Lung (tissue), 12 donors: ENCODE data around the gene STAC3. TPM values are rescaled to one million over a fixed set of nuclear protein-coding genes. Genes with fewer than 3 reads are reported as not detected.

Experiments
- ATAC-seq: fragments of 200-7000 bp; cut with Tn5 transposase; one replicate; pipeline ENCODE4 v1.9.1; 2020; ENCODE audit warnings: moderate number of reproducible peaks; ENCODE audit not compliant: insufficient read depth, low FRiP score
- DNase-seq, 3 donors: peaks; one replicate each; pipeline ENCODE4 v3.0.0-alpha.2; 2013 to 2017
- H3K27ac ChIP-seq, 2 donors: one replicate each; pipeline ENCODE4 v1.5.1; 2013; ENCODE audit warnings: mild to moderate bottlenecking in 2 of 2, moderate library complexity in 2 of 2, control low read depth in 1 of 2, inconsistent platforms in 1 of 2, low read depth in 1 of 2, low read length in 1 of 2
- H3K27me3 ChIP-seq, 3 donors: one replicate each; pipeline ENCODE4 v1.5.1; 2013; ENCODE audit warnings: low read length in 2 of 3; ENCODE audit not compliant: control insufficient read depth in 3 of 3, insufficient read depth in 3 of 3
- H3K36me3 ChIP-seq, 4 donors: one replicate each; pipeline ENCODE4 v1.5.1; 2013; ENCODE audit warnings: low read length in 4 of 4, mild to moderate bottlenecking in 1 of 4, moderate library complexity in 1 of 4; ENCODE audit not compliant: control insufficient read depth in 4 of 4, insufficient read depth in 4 of 4
- H3K4me1 ChIP-seq, 5 donors: one replicate each; pipeline ENCODE4 v1.5.1; 2013; ENCODE audit warnings: low read length in 5 of 5, mild to moderate bottlenecking in 2 of 5, moderate library complexity in 1 of 5; ENCODE audit not compliant: control insufficient read depth in 5 of 5, insufficient read depth in 5 of 5
- H3K4me3 ChIP-seq: one replicate; pipeline ENCODE4 v1.5.1; 2013; ENCODE audit warnings: mild to moderate bottlenecking, control low read depth, moderate library complexity
- H3K9ac ChIP-seq, 2 donors: one replicate each; pipeline ENCODE4 v1.5.1; 2013; ENCODE audit warnings: low read length in 2 of 2, control low read depth in 1 of 2; ENCODE audit not compliant: insufficient read depth in 1 of 2
- H3K9me3 ChIP-seq, 4 donors: one replicate each; pipeline ENCODE4 v1.5.1; 2013; ENCODE audit warnings: low read length in 3 of 4, mild to moderate bottlenecking in 1 of 4, moderate library complexity in 1 of 4; ENCODE audit not compliant: control insufficient read depth in 4 of 4, insufficient read depth in 3 of 4
- CTCF ChIP-seq: IDR thresholded peaks from 2 replicates; pipeline ENCODE4 v1.5.1; 2012; ENCODE audit warnings: mild to moderate bottlenecking; ENCODE audit errors: control extremely low read depth, extremely low read depth
- WGBS, 2 donors: extraction: QIAGEN DNeasy Blood & Tissue Kit; methylation state at CpG; one replicate each; pipeline ENCODE4 v1.1.7; 2013; 5-methylcytosine and 5-hydroxymethylcytosine counted together
- polyA plus RNA-seq, 2 donors: library from polyadenylated mRNA; stranded (reverse); fragments of 200-250 nt; gene quantifications; one replicate each; pipeline ENCODE4 v1.2.1, GENCODE V29; 2013
- total RNA-seq, 2 donors: library from RNA; depleted of rRNA in 1 of 2; stranded (reverse); fragments of >200 nt in 1 of 2; gene quantifications; one replicate each; pipeline ENCODE4 v1.2.1, GENCODE V29; 2014 to 2021
- donor health status: control.
- donor health status: control.
- donor health status: Bipolar disorder and iron deficiency.
- donor health status: healthy.
- donor health status: DM: yes; HTN: yes; CAD: no.

STAC3 gene
- total and polyA plus RNA-seq, 4 donors: 1.7 to 7.4 (median 6.4) TPM

- Histone ChIP-seq H3K4me1 (peaks cover 0 to 25% (median 12%) of the 10 kb centered on the region in 5 donors), H3K36me3 (peaks cover 0 to 7% (median 2%) of the 10 kb centered on the region in 4 donors), H3K9ac (no peak overlapping the region), H3K27me3 (peaks cover 5 to 58% (median 52%) of the 10 kb centered on the region in 3 donors), H3K27ac (no peak overlapping the region), H3K4me3 (no peak overlapping the region), H3K9me3 (peaks cover 0 to 6% (median 0%) of the 10 kb centered on the region in 4 donors)
- TF ChIP-seq CTCF: no peak
- 7 to 14% methylated on average over 30 to 35 of the region's 35 CpGs for WGBS, 2 donors
- DNase-seq (no peak), ATAC-seq (no peak)
These were observed 24.2 kb downstream of the STAC3 start for GRCh38 chr12:57226588-57227314.

- Histone ChIP-seq H3K27ac (no peak overlapping the region), H3K9me3 (peaks cover 0 to 6% (median 0%) of the 10 kb centered on the region in 4 donors), H3K9ac (no peak overlapping the region), H3K4me1 (peaks cover 0 to 21% (median 10%) of the 10 kb centered on the region in 5 donors), H3K4me3 (no peak overlapping the region), H3K36me3 (no peaks in the 10 kb centered on the region), H3K27me3 (peaks cover 9 to 68% (median 60%) of the 10 kb centered on the region in 3 donors)
- ATAC-seq (no peak), DNase-seq (no peak)
- WGBS, 2 donors: 21 to 39% methylated on average over 18 of the region's 18 CpGs
- TF ChIP-seq CTCF: no peak
These were observed 25.2 kb downstream of the STAC3 start for GRCh38 chr12:57225680-57226210.

- DNase-seq (peak in 1 of 3 donors; percentile 31), ATAC-seq (peak; percentile 68)
- H3K9me3 ChIP-seq: peaks cover 0 to 6% (median 0%) of the 10 kb centered on the region in 4 donors
- H3K9ac ChIP-seq: no peak overlapping the region
- WGBS, 2 donors: 4 to 7% methylated on average over 57 to 61 of the region's 61 CpGs
- H3K27ac ChIP-seq: no peak overlapping the region
- peaks cover 0 to 15% (median 4%) of the 10 kb centered on the region in 5 donors for H3K4me1 ChIP-seq
- peaks cover 9 to 73% (median 64%) of the 10 kb centered on the region in 3 donors for H3K27me3 ChIP-seq
- peak; percentile 40 for TF ChIP-seq CTCF
- peak overlapping the region; percentile 14 for H3K4me3 ChIP-seq
- H3K36me3 ChIP-seq: no peaks in the 10 kb centered on the region
These were observed 25.9 kb downstream of the STAC3 start for GRCh38 chr12:57224973-57225679.
